ENCODE measurements around the gene KCNJ18.
"Not testable (repeated sequence)": the region's sequence is repeated elsewhere in the genome, so short reads cannot be mapped to it uniquely, and the experiment has no call there.

Gene KCNJ18

GRCh38 chr17:21702029-21702428 is 9.7 kb downstream of the KCNJ18 start:
- POLR2A ChIA-PET; H3K4me3 ChIP-seq (ENCODE audit: low read depth, low read length); CTCF ChIA-PET; H3K36me3 ChIP-seq (ENCODE audit: control insufficient read depth in 2 of 2, insufficient read depth in 1 of 2, low read length in 2 of 2); H3K27ac ChIP-seq (ENCODE audit: extremely low read depth, low read depth, low read length); H3K9me3 ChIP-seq (ENCODE audit: control insufficient read depth, insufficient read depth, low read depth, low read length); H3K4me1 ChIP-seq (ENCODE audit: control insufficient read depth, insufficient read depth, low read length): not testable (repeated sequence)

GRCh38 chr17:21702521-21702920 is 10.2 kb downstream of the KCNJ18 start:
- CTCF ChIA-PET; H3K36me3 ChIP-seq (ENCODE audit: control insufficient read depth in 2 of 2, insufficient read depth in 1 of 2, low read length in 2 of 2); H3K27ac ChIP-seq (ENCODE audit: extremely low read depth, low read depth, low read length); H3K9me3 ChIP-seq (ENCODE audit: control insufficient read depth, insufficient read depth, low read depth, low read length); POLR2A ChIA-PET; H3K4me1 ChIP-seq (ENCODE audit: control insufficient read depth, insufficient read depth, low read length); H3K4me3 ChIP-seq (ENCODE audit: low read depth, low read length): not testable (repeated sequence)

- POLR2A ChIA-PET; H3K36me3 ChIP-seq (ENCODE audit: control insufficient read depth in 2 of 2, insufficient read depth in 1 of 2, low read length in 2 of 2); H3K9me3 ChIP-seq (ENCODE audit: control insufficient read depth, insufficient read depth, low read depth, low read length); H3K4me1 ChIP-seq (ENCODE audit: control insufficient read depth, insufficient read depth, low read length); CTCF ChIA-PET; H3K4me3 ChIP-seq (ENCODE audit: low read depth, low read length); H3K27ac ChIP-seq (ENCODE audit: extremely low read depth, low read depth, low read length): not testable (repeated sequence)
Observed at GRCh38 chr17:21702940-21703640, 10.8 kb downstream of the KCNJ18 start.

- H3K4me1 ChIP-seq (ENCODE audit: control insufficient read depth, insufficient read depth, low read length); H3K27ac ChIP-seq (ENCODE audit: extremely low read depth, low read depth, low read length); H3K36me3 ChIP-seq (ENCODE audit: control insufficient read depth in 2 of 2, insufficient read depth in 1 of 2, low read length in 2 of 2); CTCF ChIA-PET; H3K9me3 ChIP-seq (ENCODE audit: control insufficient read depth, insufficient read depth, low read depth, low read length); H3K4me3 ChIP-seq (ENCODE audit: low read depth, low read length): not testable (repeated sequence)
- POLR2A ChIA-PET = interaction anchor here (0.7 kb wide), 1 partner anchor 28 kb away, joined by 3 read pairs; no protein-coding TSS in a partner anchor
Observed at GRCh38 chr17:21703891-21704872, 11.9 kb downstream of the KCNJ18 start.

GRCh38 chr17:21705021-21705601 is 12.8 kb downstream of the KCNJ18 start:
- CTCF ChIA-PET = no interaction called here
- POLR2A ChIA-PET = interaction anchor here (0.7 kb wide), 1 partner anchor 28 kb away, joined by 3 read pairs; no protein-coding TSS in a partner anchor
- no peaks in the 10 kb centered on the region for H3K36me3 ChIP-seq (ENCODE audit: control insufficient read depth in 2 of 2, insufficient read depth in 1 of 2, low read length in 2 of 2)
- no peaks in the 10 kb centered on the region for H3K4me1 ChIP-seq (ENCODE audit: control insufficient read depth, insufficient read depth, low read length)
- H3K4me3 ChIP-seq (ENCODE audit: low read depth, low read length) = no peak overlapping the region
- H3K27ac ChIP-seq (ENCODE audit: extremely low read depth, low read depth, low read length) = no peak overlapping the region
- H3K9me3 ChIP-seq (ENCODE audit: control insufficient read depth, insufficient read depth, low read depth, low read length) = no peaks in the 10 kb centered on the region
- TF ChIP-seq ZNF280D (tag by site-specific recombination; IDR thresholded peaks at IDR 0.05) (no peak), ZNF549 (tag by site-specific recombination; IDR thresholded peaks at IDR 0.05) (no peak), ZNF610 (tag by site-specific recombination; IDR thresholded peaks at IDR 0.05; ENCODE audit: borderline replicate concordance) (no peak), ZNF624 (tag by site-specific recombination; IDR thresholded peaks at IDR 0.05) (no peak), ZFP69B (tag by site-specific recombination; IDR thresholded peaks at IDR 0.05) (no peak), ZNF114 (tag by site-specific recombination; IDR thresholded peaks at IDR 0.05) (no peak), ZNF596 (tag by site-specific recombination; IDR thresholded peaks at IDR 0.05) (no peak), KLF10 (tag by site-specific recombination; IDR thresholded peaks at IDR 0.05) (no peak), ZFP41 (tag by site-specific recombination; IDR thresholded peaks at IDR 0.05; ENCODE audit: borderline replicate concordance) (no peak), KLF1 (tag by site-specific recombination; IDR thresholded peaks at IDR 0.05) (no peak), ZNF639 (tag by site-specific recombination; IDR thresholded peaks at IDR 0.05) (no peak), YY1 (tag by site-specific recombination; IDR thresholded peaks at IDR 0.05) (no peak), ZNF350 (tag by site-specific recombination; IDR thresholded peaks at IDR 0.05) (no peak), ZNF266 (tag by site-specific recombination; IDR thresholded peaks at IDR 0.05; ENCODE audit: low read depth) (no peak), ZNF366 (tag by site-specific recombination; conservative IDR thresholded peaks at IDR 0.05) (no peak), ZNF76 (tag by site-specific recombination; IDR thresholded peaks at IDR 0.05; ENCODE audit: borderline replicate concordance, low read depth) (no peak)

Measured in HEK293 (cell line).